SK-N-SH (cell line): ENCODE data around the gene EFTUD2. TPM values are rescaled to one million over a fixed set of nuclear protein-coding genes. Genes with fewer than 3 reads are reported as not detected.

Experiments used
- CTCF ChIA-PET: fragments of 300-600, 350-600 bp; formaldehyde crosslinking; extraction: SDS; loops from one replicate; lab custom pipeline; 2021; lab: Yijun Ruan, JAX
- POLR2A ChIA-PET: fragments of 350-600 bp; sonication (Branson Sonifier 250); formaldehyde crosslinking; extraction: SDS; loops from one replicate; lab custom pipeline; 2020; ENCODE audit warnings: antibody characterized with exemption, inconsistent platforms; lab: Yijun Ruan, JAX
- DNase-seq: peaks from one replicate; pipeline ENCODE4 v3.0.0; 2012
- H2AFZ ChIP-seq: fragments of 200-600 bp; sonication (generic); 2 replicates; pipeline ENCODE4 v1.8.1; 2016; ENCODE audit warnings: antibody characterized with exemption, mild to moderate bottlenecking, low read depth
- H3F3A ChIP-seq: fragments of 200-600 bp; sonication (generic); replicated peaks from 2 replicates; pipeline ENCODE3; 2016; ENCODE audit warnings: antibody characterized with exemption, mild to moderate bottlenecking; ENCODE audit not compliant: insufficient read depth
- H3K27ac ChIP-seq, 2 experiments: fragments of 200-500 bp in 1 of 2; fragments of 200-600 bp in 1 of 2; sonication (Bioruptor generic) in 1 of 2; sonication (generic), shearing (Covaris generic) in 1 of 2; 2 replicates each; pipeline versions ENCODE4 v1.5.1 to v1.6.1; 2014 to 2016; ENCODE audit warnings: low read depth in 2 of 2, inconsistent platforms in 1 of 2, low read length in 1 of 2, mild to moderate bottlenecking in 1 of 2, mixed read lengths in 1 of 2
- H3K27me3 ChIP-seq: fragments of 200-600 bp; sonication (generic), shearing (Covaris generic); 2 replicates; pipeline ENCODE4 v1.6.1; 2016; ENCODE audit warnings: mixed run types; ENCODE audit not compliant: insufficient read depth
- H3K36me3 ChIP-seq, 2 experiments: fragments of 200-500 bp in 1 of 2; fragments of 200-600 bp in 1 of 2; sonication (Bioruptor generic) in 1 of 2; sonication (generic) in 1 of 2; replicated peaks in 1 of 2; 2 replicates each; pipeline versions ENCODE3 to v1.5.1; 2014 to 2016; ENCODE audit warnings: low read length in 1 of 2, mild to moderate bottlenecking in 1 of 2; ENCODE audit not compliant: insufficient read depth in 2 of 2, control insufficient read depth in 1 of 2
- H3K4me1 ChIP-seq, 2 experiments: fragments of 200-500 bp in 1 of 2; fragments of 200-600 bp in 1 of 2; sonication (Bioruptor generic) in 1 of 2; sonication (generic), shearing (Covaris generic) in 1 of 2; 2 replicates each; pipeline versions ENCODE4 v1.5.1 to v1.6.1; 2014 to 2016; ENCODE audit warnings: low read depth in 1 of 2, low read length in 1 of 2, mixed run types in 1 of 2; ENCODE audit not compliant: insufficient read depth in 2 of 2, control insufficient read depth in 1 of 2
- H3K4me2 ChIP-seq: fragments of 200-600 bp; sonication (generic), shearing (Covaris generic); 2 replicates; pipeline ENCODE4 v1.6.1; 2017; ENCODE audit warnings: mixed run types
- H3K4me3 ChIP-seq, 2 experiments: fragments of 200-500 bp in 1 of 2; fragments of 200-600 bp in 1 of 2; sonication (Bioruptor generic) in 1 of 2; sonication (generic), shearing (Covaris generic) in 1 of 2; 2 replicates each; pipeline versions ENCODE4 v1.5.1 to v1.8.1; 2014 to 2016; ENCODE audit warnings: low read depth in 2 of 2, inconsistent platforms in 1 of 2, low read length in 1 of 2, mild to moderate bottlenecking in 1 of 2, mixed read lengths in 1 of 2, moderate library complexity in 1 of 2
- H3K79me2 ChIP-seq: fragments of 200-600 bp; sonication (generic); 2 replicates; pipeline ENCODE4 v1.8.1; 2017; ENCODE audit warnings: mild to moderate bottlenecking; ENCODE audit not compliant: insufficient read depth
- H3K9ac ChIP-seq: fragments of 200-600 bp; sonication (generic); 2 replicates; pipeline ENCODE4 v1.6.1; 2017; ENCODE audit warnings: mixed run types
- H3K9me2 ChIP-seq: fragments of 200-600 bp; sonication (generic); 2 replicates; pipeline ENCODE4 v1.6.1; 2017; ENCODE audit warnings: mixed run types
- H3K9me3 ChIP-seq: fragments of 200-600 bp; sonication (generic); 2 replicates; pipeline ENCODE4 v1.6.1; 2017; ENCODE audit warnings: mixed run types, mild to moderate bottlenecking, moderate library complexity
- H4K20me1 ChIP-seq: fragments of 200-600 bp; sonication (generic); 2 replicates; pipeline ENCODE4 v1.6.1; 2017; ENCODE audit warnings: mild to moderate bottlenecking, mixed run types; ENCODE audit not compliant: insufficient read depth
- EZH2phosphoT487 ChIP-seq: fragments of 200-600 bp; sonication (generic); IDR thresholded peaks from 2 replicates; pipeline ENCODE4 v1.6.1; 2017; ENCODE audit warnings: low read depth, mixed run types, mild to moderate bottlenecking, antibody characterized with exemption, moderate library complexity, borderline replicate concordance
- FOSL2 ChIP-seq: IDR thresholded peaks from 2 replicates; pipeline ENCODE4 v1.4.0; 2012; ENCODE audit warnings: low read depth, mild to moderate bottlenecking, moderate library complexity, borderline replicate concordance
- IRF3 ChIP-seq: fragments of 150-350 bp; IDR thresholded peaks from 2 replicates; pipeline ENCODE4 v1.6.1; 2016; ENCODE audit warnings: mild to moderate bottlenecking, low read depth, low read length
- MXI1 ChIP-seq: IDR thresholded peaks from 2 replicates; pipeline ENCODE4 v1.6.1; 2012; ENCODE audit warnings: mild to moderate bottlenecking, low read depth, low read length, improper control_type of control experiment
- NFIC ChIP-seq: IDR thresholded peaks from 2 replicates; pipeline ENCODE4 v1.4.0; 2012; ENCODE audit warnings: borderline replicate concordance
- PBX3 ChIP-seq: IDR thresholded peaks from 2 replicates; pipeline ENCODE4; 2012
- RAD21 ChIP-seq: IDR thresholded peaks from 2 replicates; pipeline ENCODE4 v1.6.1; 2012; ENCODE audit warnings: mild to moderate bottlenecking, low read length
- RXRA ChIP-seq: IDR thresholded peaks from 2 replicates; pipeline ENCODE4 v1.4.0; 2012; ENCODE audit warnings: low read depth, mild to moderate bottlenecking, borderline replicate concordance
- USF1 ChIP-seq: IDR thresholded peaks from 2 replicates; pipeline ENCODE4 v1.4.0; 2012; ENCODE audit warnings: low read depth, borderline replicate concordance
- ZBTB33 ChIP-seq: IDR thresholded peaks from 2 replicates; pipeline ENCODE4 v1.4.0; 2012; ENCODE audit warnings: low read depth, borderline replicate concordance
- WGBS: methylation state at CpG from one replicate; pipeline ENCODE4 v1.1.6; 2017; ENCODE audit warnings: low lambda C conversion rate; 5-methylcytosine and 5-hydroxymethylcytosine counted together
- polyA plus RNA-seq, 3 experiments: library from polyadenylated mRNA; depleted of rRNA; stranded (reverse); fragments of >200 nt; gene quantifications; 2 replicates each; pipeline ENCODE4 v1.2.3, GENCODE V29; 2012

The EFTUD2 gene
- polyA plus RNA-seq, 1 of the 3 experiments (the other 2 are of a cell fraction), result 82.9 TPM

- Histone ChIP-seq H3K4me3 (no peak overlapping the region), H3K36me3 (peaks cover 41 to 55% of the 10 kb centered on the region in 2 experiments), H3F3A (peaks cover 7% of the 10 kb centered on the region), H3K9me3 (no peaks in the 10 kb centered on the region)
- 89% methylated on average over 10 of the region's 10 CpGs for WGBS
- POLR2A ChIA-PET, result no interaction called here
- TF ChIP-seq NFIC, result no peak
- no peak for TF ChIP-seq ZBTB33
- no peak for TF ChIP-seq MXI1
- no peak for TF ChIP-seq FOSL2
- no peak for TF ChIP-seq IRF3
- TF ChIP-seq USF1, result no peak
- no peak for TF ChIP-seq RXRA
- no peak for TF ChIP-seq PBX3
- no peak for TF ChIP-seq RAD21
- TF ChIP-seq EZH2phosphoT487, result no peak
- TF ChIP-seq, all 33 proteins: peak for 0
- no peak for DNase-seq
- Histone ChIP-seq H3K9ac (no peak overlapping the region), H3K4me1 (no peaks in the 10 kb centered on the region), H2AFZ (no peak overlapping the region), H3K27me3 (no peaks in the 10 kb centered on the region), H4K20me1 (peaks cover 26% of the 10 kb centered on the region), H3K9me2 (no peaks in the 10 kb centered on the region), H3K79me2 (peaks cover 67% of the 10 kb centered on the region), H3K27ac (no peak overlapping the region), H3K4me2 (no peak overlapping the region)
- CTCF ChIA-PET, result interaction anchor here (0.7 to 2.0 kb wide), 3 partner anchors 10 to 110 kb away, joined by 3 to 16 read pairs (median 4); partner anchors contain the start of gene EFTUD2
These were observed 11.0 kb downstream of the EFTUD2 start for GRCh38 chr17:44887971-44888954.
